DMS153 treated with DMSO at 0.1 percent for 48 hours (cell line): ENCODE data around the gene JDP2.

Source experiments
- DNase-seq: peaks from one replicate; lab custom pipeline; 2025; ENCODE audit not compliant: unreplicated experiment; lab: John Stamatoyannopoulos, UW

JDP2 gene

DNA sequence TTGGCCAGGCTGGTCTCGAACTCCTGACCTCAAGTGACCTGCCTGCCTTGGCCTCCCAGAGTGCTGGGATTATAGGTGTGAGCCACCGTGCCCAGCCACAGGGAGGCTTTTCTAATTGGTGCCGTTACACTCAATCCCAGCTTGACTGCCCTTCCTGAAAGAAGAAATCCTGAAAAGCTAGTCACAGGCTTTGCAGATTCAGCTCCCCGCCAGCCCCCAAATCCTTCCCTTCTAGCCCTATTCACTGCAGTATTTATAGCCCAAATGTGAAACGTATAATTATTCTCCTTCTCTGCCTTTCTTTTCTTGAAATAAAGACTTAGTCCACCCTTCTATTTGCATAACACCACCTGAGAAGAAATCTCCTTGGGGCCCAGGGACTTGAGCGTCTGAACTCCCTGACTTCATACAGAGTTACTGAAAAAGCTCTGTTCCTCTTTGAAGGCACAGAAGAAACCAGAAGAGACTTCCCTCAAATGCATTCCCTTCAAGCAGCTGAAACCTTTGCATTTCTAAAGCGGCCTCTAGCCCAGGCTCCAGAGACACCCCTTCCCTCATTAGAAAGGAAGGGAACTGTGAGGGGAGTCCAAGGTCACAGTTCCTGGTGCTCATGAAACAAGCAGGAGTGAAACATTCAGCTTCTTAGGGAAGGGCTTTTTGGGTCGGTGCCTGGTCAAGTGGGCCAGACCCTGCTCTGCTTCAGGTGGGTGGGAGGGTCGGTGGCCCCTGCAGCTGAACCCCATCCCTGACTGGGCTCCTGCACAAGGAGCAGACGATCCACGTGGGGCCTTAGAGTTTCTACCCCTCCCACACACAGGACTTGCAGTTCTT, 52.2 kb downstream of the JDP2 start:
- no peak for DNase-seq

DNA sequence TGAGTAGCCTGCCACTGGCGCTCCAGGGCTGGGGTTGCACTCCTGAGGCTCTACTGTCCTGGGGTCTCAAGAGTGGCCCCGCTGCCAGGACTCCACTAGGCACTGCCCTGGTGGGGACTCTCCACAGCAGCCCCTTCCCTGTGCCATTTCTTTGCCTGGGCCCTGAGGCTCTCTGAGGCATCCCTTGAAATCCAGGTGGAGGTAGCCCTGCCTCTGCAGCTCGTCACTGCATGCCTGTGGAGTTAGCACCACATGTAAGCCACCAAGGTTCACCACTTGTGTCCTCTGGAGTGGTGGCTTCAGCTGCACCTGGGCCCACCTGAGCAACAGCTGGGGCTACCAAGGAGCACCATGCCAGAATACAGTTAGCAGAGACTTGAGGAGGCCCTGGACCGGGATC, 54.5 kb downstream of the JDP2 start:
- DNase-seq = no peak

DNA sequence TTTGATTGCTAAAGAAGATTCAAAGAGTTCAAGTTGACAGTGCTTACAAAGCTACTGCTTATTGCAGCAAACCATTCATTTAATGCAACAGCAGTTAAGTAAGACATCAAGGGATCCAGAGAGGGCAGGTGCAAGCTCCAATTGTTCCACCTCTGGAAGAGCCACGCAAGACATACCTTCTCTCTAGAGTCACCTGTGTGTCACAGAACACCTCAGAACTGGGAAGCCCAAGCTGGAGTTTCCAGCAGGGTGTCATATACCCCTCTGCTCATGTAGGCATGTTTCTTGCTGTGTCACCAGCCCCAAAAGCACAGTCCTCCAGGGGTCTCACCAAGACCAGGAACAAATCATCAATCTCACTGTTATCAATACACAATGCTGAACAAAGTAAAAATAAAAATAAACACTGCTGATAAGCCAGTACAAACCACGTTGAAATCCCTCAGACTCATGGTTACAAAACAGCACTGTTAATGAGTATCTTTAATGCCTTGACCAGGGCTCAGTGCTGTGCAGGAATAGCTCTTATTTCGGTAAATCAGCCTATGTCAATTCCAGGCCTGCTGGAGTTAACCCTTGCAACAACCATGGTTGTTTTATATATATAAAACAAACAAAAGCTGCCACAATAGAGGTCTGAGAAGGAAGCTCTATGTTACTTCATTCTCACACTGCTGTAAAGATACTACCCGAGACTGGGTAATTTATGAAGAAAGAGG, 57.0 kb downstream of the JDP2 start:
- no peak for DNase-seq

DNA sequence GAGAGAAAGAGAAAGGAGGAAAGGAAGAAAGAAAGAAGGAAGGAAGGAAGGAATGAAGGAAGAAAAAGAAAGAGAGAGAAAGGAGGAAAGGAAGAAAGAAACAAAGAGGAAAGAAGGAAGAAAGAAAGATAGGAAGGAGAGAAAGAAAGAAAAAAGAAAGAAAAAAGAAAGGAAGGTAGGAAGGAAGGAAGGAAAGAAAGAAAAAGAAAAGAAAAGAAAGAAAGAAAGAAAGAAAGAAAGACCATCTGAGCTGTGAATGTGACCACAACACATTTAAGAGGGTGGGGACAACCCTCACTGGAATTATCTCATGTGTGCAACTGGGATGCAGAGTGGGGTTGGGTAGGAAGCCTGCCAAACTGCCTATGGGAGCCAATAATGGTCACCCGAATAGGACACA, 58.5 kb downstream of the JDP2 start:
- DNase-seq = no peak

DNA sequence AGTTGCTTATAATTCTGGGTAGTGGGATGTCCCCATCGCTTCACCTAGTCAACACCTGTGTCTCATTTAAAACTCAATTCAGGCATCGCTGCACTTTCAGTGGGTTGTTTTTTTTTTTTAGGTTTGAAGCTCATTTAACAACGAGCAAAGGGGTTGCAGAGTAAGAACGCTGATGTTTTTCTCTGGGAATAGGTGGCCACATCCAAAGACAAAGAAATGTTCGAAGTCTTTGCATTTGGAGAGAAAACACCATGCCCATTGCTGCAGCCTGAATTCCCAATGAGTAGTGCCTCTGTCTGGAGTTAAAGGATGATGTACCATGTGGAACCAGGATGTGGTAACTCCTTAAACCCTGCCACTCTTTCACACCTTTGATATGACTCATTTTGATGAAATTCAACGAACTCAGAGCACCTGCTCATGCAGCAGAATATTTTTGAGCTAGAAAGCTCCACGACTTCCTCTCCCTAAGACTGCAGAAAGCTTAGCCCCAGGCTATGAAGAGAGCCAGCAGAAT, 59.4 kb downstream of the JDP2 start:
- DNase-seq = no peak

DNA sequence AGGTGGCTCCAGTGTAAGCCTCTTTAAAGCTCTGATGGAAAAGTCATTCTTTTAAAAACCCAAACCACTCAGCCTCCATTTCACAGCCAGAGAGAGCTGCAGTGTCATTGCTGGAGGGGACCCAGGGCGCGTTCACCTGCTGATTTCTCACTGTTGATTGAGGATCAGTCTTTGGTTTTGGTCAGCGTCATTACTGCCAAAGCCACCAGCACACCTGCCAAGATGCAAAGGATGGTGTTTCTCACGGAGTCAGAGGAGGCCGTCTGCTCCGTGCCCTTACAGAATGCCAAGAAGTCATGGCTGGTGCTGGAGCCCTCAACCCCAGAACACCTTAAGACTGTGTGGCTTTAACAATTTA, 61.6 kb downstream of the JDP2 start:
- DNase-seq = no peak

DNA sequence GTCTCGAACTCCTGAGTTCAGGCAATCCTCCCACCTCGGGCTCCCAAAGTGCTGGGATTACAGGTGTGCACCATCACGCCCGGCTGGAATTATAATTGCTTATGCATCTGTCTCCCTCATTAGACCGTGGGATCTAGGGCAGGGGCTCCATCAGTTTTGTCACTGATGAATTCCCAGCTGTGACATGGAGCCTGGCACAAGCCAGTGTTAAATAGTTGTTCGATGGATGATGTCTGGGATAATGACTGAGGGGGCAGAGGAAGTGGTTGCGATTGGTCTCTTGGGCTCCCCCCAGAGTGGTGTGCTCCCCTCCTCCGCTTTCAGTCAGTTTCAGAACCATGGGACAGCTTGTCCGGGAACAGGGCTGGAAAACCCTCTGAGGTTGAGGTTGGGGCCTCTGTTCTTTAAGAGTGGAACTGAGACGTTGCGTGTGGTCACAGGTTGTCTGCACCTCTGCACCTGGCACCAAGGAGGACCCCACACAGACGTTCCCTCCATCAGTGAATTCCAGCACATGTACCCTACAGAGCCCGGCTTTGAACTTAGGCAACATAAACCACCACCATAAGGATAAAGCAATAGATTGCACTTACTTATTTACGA, 63.7 kb downstream of the JDP2 start:
- DNase-seq = no peak

DNA sequence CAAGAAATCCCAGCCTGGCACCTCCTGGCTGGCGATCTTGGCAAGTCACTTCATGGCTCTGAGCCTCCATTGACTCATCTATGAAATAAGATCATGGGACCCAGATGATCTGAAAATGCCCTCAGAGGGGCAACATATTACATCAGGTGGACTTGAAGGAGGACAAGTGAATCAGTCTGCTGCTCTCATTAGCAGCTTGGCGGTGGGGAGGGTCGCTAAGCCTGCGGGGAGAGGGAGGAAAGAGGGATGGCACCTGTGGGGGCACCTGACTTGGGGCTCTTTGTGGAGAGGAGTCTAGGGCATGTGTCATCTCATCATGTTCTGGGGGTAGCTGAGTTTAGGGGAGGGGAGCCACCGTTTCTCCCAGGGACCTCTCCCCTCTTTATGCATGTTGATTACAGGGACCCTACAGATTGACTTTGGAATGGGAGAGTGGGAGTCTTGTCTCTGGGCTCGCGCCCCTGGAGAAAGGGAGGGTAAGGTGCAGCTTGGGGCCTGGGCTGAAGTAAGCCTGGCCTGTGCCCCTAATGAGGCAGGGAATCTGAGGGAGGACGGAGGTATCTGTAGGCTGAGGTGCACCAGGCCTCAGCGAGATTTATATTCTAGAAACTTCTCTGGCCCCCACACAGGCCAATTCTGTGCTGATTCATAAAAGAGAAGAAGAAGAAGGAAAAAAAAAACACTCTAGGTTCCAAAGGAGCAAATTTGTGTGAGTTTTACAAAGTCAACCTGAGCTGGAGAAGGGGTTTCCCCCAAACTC, 65.2 kb downstream of the JDP2 start:
- DNase-seq = no peak

DNA sequence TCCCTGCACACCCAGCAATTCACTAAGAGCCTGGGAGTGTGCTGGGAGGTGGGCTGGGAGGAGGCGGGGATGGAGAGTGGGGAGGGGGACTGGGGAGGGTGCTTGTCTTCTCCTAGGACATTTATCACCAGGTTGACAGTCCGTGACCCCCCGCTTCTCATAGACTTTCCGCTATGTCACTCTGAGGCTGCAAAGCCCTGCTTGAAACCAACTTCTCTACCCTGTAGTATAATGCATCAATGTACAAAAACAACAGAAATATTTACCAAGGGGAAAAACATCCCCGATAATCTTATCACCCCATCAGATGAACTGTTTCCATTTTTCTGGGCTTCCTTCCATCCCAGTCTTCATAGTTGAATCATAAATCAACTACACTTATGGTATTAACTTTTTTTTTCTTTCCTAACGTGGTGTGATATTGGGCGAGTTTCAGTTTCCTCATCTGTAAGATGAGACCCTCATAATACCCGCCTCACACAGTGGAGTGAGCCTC, 65.8 kb downstream of the JDP2 start:
- no peak for DNase-seq

DNA sequence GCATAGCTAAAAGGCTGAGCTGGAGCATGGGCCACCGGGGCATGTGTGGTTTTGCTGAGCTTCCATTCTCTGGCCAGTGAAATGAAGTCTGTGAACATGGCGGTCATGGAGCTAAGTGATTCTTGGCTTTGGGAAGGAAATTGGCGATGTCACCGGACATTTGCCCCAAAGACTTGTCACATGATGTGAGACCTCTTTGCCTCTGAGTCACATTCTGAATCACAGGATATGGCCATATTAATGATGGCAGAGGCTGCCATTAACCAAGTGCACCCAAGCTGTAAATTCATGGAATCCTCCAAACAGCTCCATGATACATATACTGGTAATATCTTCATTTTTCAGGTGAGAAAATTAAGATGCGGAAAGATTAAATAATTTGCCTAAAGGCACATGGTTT, 67.1 kb downstream of the JDP2 start:
- no peak for DNase-seq

DNA sequence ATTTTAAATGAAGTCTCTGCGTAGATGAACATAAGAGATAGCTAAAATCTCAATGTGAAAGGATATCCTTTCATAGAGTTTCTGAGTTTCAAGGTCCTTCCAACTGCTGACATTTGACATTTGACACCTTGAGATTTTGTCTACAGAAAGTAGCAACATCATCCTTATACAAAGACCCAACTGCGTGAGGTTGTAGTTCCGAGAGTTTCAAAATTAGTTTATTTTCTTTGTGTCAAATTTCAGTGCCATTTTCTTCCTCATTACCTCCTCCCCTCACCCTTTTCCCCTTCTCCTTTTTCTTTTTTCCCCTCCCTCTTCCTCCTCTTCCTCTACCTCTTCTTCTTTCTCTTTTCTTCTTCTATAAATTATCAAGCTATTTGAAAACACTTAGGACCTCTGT, 67.6 kb downstream of the JDP2 start:
- no peak for DNase-seq

DNA sequence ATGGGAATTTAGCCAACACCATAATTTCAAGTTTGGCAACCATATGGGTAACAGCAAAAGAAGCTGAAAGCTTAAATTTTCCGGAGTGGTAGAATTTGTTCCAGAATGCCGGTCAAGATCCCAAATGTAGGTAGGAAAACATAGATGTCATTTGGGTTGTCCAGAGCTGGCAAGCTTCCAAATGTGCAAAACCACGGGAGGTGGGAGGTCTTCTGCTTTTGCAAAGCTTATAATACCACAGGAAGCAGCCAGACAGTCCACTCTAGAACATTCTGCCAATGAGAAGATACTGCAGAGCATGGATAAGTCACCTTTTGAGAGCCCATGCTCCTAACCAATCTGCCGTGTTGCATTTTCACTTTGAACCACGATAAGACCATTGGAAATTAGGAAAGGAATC, 68.1 kb downstream of the JDP2 start:
- DNase-seq = no peak

DNA sequence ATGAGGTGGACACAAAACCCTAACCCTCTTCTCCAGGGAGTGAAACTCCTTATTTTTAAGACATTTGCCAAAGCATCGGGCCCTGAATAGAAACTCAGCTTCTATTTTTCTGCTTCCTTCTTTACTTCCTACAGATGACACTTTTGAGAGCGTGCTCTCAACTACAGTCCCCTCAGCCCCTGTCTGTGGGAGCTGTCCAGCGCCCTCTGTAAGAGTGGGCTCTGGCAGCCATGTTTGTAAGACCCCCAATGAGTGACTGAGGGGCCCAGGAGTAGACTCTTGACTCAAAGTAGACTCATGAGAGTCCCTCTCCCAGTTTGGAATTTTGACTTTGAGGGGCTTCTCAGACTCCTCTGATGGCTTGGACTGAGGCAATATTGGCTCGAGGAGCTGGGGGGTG, 68.9 kb downstream of the JDP2 start:
- DNase-seq = no peak

DNA sequence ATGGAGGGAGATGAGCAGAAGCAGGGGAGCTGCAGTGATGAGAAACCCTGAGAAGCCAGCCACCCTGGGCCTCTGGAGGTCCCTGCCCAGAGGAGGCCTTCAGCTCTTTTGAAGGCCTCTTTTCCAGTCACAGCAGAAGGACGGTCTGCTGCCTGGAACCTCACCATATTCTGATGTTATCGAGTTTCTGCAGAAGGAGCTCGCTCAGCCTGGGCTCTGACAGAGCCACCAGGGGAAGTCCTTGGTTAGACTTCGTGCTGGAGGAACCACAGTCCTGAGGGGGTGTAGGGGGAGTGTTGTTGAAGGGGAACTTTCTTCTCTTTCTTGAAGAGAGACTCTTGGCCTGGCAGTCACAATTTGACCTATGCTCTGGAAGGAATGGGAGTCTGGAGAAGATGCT, 69.4 kb downstream of the JDP2 start:
- DNase-seq = no peak

DNA sequence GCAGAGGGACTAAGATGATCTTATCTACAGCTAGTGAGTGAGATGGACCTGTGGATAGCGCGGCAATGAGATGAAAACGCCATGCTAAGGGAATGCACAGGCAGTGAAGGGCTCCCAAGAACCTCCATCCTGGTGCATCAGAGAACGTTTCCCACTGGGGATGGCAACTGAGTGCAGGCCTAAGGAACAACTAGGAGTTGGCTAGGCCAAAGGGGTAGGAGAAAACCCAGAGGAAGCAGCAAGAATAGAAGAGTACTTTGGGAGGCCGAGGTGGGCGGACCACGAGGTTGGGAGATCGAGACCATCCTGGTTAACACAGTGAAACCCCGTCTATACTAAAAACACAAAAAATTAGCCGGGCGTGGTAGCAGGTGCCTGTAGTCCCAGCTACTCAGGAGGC, 69.9 kb downstream of the JDP2 start:
- no peak for DNase-seq

DNA sequence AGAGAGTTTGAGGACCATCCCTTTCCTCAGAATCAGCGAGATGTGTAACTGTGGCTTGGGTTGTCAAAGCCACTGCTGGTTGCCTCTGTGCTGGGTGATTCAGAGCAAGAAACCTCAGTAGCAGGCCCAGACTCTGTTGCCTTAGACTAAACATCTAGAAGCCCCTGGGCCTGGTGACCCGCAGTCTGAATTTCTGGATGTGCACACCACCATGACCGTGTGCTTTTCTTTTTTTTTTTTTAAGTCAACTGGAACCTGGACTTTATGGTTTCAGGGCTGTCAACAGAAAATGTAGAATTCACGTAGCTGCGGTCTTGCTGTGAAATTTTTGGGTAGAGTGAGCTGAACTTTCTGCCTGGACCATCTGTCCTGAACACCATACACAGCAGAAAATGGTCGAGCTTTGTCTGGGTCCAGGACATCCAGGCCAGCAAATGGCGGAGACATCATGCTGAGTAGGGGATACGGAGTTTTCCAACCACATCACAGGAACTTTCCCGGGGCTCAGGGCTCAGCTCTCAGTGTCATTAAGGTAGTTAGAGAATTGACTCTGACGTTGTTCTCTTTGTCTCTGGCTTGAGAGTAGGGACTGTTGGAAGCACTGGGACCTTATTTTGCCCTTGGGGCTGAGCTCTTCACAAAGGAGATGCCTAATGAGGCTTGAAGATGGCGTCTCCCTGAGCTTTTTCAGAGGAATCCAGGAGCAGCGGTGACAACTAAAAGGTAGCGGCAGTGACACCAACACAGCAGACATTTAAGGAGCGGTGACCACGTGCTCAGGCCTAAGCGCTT, 71.5 kb downstream of the JDP2 start:
- no peak for DNase-seq

DNA sequence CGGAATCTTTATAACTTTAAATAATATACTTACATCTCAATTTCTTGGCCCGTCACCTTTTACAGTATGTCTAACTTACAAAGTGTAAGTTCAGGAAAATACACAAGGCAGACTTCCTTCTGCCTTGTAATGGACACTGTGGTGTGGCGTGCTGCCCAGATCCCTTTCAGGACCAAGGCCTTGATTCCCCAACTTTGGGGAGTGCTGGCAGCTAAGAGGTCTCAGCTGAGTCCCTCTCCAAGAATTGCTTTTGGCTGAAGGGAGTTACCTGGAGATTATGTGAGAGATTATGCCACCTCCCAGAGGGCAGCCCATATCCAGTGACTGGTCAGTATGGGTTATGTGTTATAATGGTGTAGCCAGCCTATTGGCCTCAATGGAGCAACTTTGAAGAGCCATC, 73.3 kb downstream of the JDP2 start:
- no peak for DNase-seq

DNA sequence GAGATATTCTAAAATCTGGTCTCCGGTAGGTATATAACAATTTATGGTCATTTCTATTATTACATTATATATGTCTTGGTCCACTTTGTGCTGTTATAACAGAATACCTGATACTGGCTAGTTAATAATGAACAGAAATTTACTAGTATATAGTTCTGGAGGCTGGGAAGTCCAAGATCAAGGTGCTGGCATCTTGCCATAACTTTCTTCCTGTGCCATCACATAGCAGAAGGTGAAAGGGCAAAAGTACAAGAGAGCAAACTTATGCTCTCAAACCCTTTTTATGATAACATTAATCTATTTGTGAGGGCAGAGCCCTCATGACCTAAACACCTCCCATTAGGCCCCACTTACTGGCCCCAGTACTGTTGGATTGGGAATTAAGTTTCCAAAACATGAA, 76.6 kb downstream of the JDP2 start:
- DNase-seq = no peak

DNA sequence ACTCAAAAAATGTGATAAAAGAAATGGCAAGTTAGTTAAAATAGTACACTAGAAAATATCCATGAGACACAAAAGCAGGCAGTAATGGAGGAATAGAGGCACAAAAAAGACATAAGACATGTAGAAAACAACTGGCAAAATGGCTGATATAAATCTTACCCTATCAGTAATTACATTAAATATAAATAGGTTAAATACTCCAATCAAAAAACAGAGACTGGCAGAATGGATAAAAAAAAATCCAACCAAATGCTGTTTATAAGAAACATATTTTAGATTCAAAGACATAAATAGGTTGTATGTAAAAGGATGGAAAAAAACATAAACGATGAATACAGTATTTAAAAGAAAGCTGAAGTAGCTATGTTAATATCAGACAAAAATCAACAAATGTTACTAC, 79.1 kb downstream of the JDP2 start:
- no peak for DNase-seq

DNA sequence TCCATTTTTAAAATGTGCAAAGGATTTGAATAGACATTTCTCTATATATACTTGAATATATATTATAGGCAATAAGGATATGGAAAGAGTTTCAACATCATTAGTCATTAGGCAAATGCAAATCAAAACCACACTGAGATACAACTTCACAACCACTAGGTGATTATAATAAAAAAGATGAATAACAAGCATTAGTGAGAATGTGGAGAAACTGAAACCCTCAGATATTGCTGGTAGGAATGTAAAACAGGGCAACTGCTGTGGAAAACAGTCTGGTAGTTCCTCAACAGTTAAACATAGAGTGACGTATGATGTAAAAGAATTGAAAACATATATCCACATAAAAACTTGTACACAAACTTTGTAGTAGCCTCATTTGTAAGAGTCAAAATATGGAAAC, 82.7 kb downstream of the JDP2 start:
- no peak for DNase-seq
